AG04450 (cell line): ENCODE data around the gene CNIH1. TPM values are rescaled to one million over a fixed set of nuclear protein-coding genes. Genes with fewer than 3 reads are reported as not detected.
A peak's percentile ranks its signal among the peaks of the same experiment; 100 is the strongest.

Source experiments
- CTCF ChIA-PET: fragments of 300-600, 350-600 bp; formaldehyde crosslinking; extraction: SDS; loops from one replicate; lab custom pipeline; 2022; ENCODE audit warnings: antibody characterized with exemption, inconsistent platforms; lab: Charles Lee
- POLR2A ChIA-PET: fragments of 350-600 bp; formaldehyde crosslinking; extraction: SDS; loops from one replicate; lab custom pipeline; 2021; ENCODE audit warnings: antibody characterized with exemption, inconsistent platforms; lab: Yijun Ruan, JAX
- DNase-seq: peaks from one replicate; pipeline ENCODE4 v3.0.0-alpha.2; 2011; ENCODE audit warnings: low read depth, low spot score
- H3K27ac ChIP-seq: one replicate; pipeline ENCODE4 v1.5.1; 2012; ENCODE audit warnings: low read depth, low read length, control low read depth
- H3K27me3 ChIP-seq: one replicate; pipeline ENCODE4 v1.6.0; 2012; ENCODE audit warnings: low read length; ENCODE audit not compliant: control insufficient read depth, insufficient read depth
- H3K4me3 ChIP-seq: 2 replicates; pipeline ENCODE4 v1.5.1; 2011; ENCODE audit warnings: mild to moderate bottlenecking, low read depth, low read length, control low read depth
- H3K9me3 ChIP-seq: 2 replicates; pipeline ENCODE4 v1.5.1; 2012; ENCODE audit warnings: low read length; ENCODE audit not compliant: control insufficient read depth, insufficient read depth
- CTCF ChIP-seq: IDR thresholded peaks from 2 replicates; pipeline ENCODE4 v1.5.1; 2011; ENCODE audit warnings: low read depth, low read length, control low read depth, inconsistent platforms
- polyA plus RNA-seq: library from polyadenylated mRNA; depleted of rRNA; stranded (reverse); fragments of >200 nt; gene quantifications from 2 replicates; pipeline ENCODE4 v1.2.3, GENCODE V29; 2011

The CNIH1 gene
- polyA plus RNA-seq, 1 experiment: 254 TPM

- POLR2A ChIA-PET: no interaction called here
- no peak overlapping the region for H3K4me3 ChIP-seq
- no peaks in the 10 kb centered on the region for H3K27me3 ChIP-seq
- CTCF ChIA-PET: interaction anchor here (2.8 kb wide), 1 partner anchor 29 kb away, joined by 10 read pairs; the partner anchor contains the start of gene CDKN3
- no peak for DNase-seq
- no peaks in the 10 kb centered on the region for H3K9me3 ChIP-seq
- H3K27ac ChIP-seq: no peak overlapping the region
- TF ChIP-seq CTCF: no peak
Observed at GRCh38 chr14:54425068-54425467, 16.1 kb downstream of the CNIH1 start.

GRCh38 chr14:54424479-54424901 lies 16.7 kb downstream of the CNIH1 start:
- H3K9me3 ChIP-seq: no peaks in the 10 kb centered on the region
- no peak overlapping the region for H3K27ac ChIP-seq
- H3K4me3 ChIP-seq: no peak overlapping the region
- ChIA-PET POLR2A (no interaction called here), CTCF (interaction anchor here (2.8 kb wide), 1 partner anchor 28 kb away, joined by 10 read pairs; the partner anchor contains the start of gene CDKN3)
- H3K27me3 ChIP-seq: no peaks in the 10 kb centered on the region
- TF ChIP-seq CTCF: no peak
- no peak for DNase-seq

GRCh38 chr14:54423991-54424390 lies 17.2 kb downstream of the CNIH1 start:
- no peak for TF ChIP-seq CTCF
- no peak for DNase-seq
- CTCF ChIA-PET: interaction anchor here (2.8 kb wide), 1 partner anchor 27 kb away, joined by 10 read pairs; the partner anchor contains the start of gene CDKN3
- Histone ChIP-seq H3K9me3 (no peaks in the 10 kb centered on the region), H3K27ac (no peak overlapping the region), H3K4me3 (no peak overlapping the region), H3K27me3 (no peaks in the 10 kb centered on the region)
- POLR2A ChIA-PET: no interaction called here

GRCh38 chr14:54420478-54421142 lies 20.6 kb downstream of the CNIH1 start:
- Histone ChIP-seq H3K27me3 (no peaks in the 10 kb centered on the region), H3K9me3 (no peaks in the 10 kb centered on the region), H3K27ac (no peak overlapping the region), H3K4me3 (no peak overlapping the region)
- DNase-seq: no peak
- ChIA-PET POLR2A (interaction anchor here (0.6 kb wide), 1 partner anchor 883 kb away, joined by 3 read pairs; no protein-coding TSS in a partner anchor), CTCF (interaction anchor here (0.6 to 1.5 kb wide), 20 partner anchors 9 to 1018 kb away, joined by 3 to 18 read pairs (median 6); partner anchors contain the start of genes CDKN3, CGRRF1 and CNIH1)
- TF ChIP-seq CTCF: peak; percentile 78

GRCh38 chr14:54411371-54411770 lies 29.8 kb downstream of the CNIH1 start:
- no peaks in the 10 kb centered on the region for H3K27me3 ChIP-seq
- ChIA-PET CTCF (interaction anchor here (1.4 to 3.0 kb wide), 4 partner anchors 9 to 16 kb away, joined by 3 to 11 read pairs (median 4); partner anchors contain the start of gene CDKN3), POLR2A (no interaction called here)
- DNase-seq: no peak
- no peak for TF ChIP-seq CTCF
- H3K27ac ChIP-seq: no peak overlapping the region
- H3K4me3 ChIP-seq: no peak overlapping the region
- H3K9me3 ChIP-seq: no peaks in the 10 kb centered on the region
